ENCODE data around the gene NACA.

GRCh38 chr12:56694161-56694560 is 30.9 kb downstream of the NACA start:
- TF ChIP-seq ZNF274 (IDR thresholded peaks at IDR 0.05; ENCODE audit: low read depth, low read length) (no peak), CTCF (IDR thresholded peaks at IDR 0.05 in 2 of 3, conservative IDR thresholded peaks at IDR 0.05 in 1 of 3; ENCODE audit: borderline replicate concordance in 1 of 3, insufficient read depth in 1 of 3, low read depth in 2 of 3, low read length in 2 of 3) (no peak), SP1 (IDR thresholded peaks at IDR 0.05; ENCODE audit: low read depth) (no peak), CBX3 (IDR thresholded peaks at IDR 0.05; ENCODE audit: low read depth) (no peak), FOSL1 (IDR thresholded peaks at IDR 0.05; ENCODE audit: low read depth) (no peak), ATF3 (IDR thresholded peaks at IDR 0.05) (no peak), POLR2AphosphoS5 (IDR thresholded peaks at IDR 0.05; ENCODE audit: low read depth, low read length) (no peak)

Measured in HCT116 (cell line).